ENCODE data around the gene TENM4. TPM values are rescaled to one million over a fixed set of nuclear protein-coding genes. Genes with fewer than 3 reads are reported as not detected.

Gene TENM4
- polyA plus RNA-seq, 1 of the 3 experiments (the other 2 are of a cell fraction) = 16.7 TPM

DNA sequence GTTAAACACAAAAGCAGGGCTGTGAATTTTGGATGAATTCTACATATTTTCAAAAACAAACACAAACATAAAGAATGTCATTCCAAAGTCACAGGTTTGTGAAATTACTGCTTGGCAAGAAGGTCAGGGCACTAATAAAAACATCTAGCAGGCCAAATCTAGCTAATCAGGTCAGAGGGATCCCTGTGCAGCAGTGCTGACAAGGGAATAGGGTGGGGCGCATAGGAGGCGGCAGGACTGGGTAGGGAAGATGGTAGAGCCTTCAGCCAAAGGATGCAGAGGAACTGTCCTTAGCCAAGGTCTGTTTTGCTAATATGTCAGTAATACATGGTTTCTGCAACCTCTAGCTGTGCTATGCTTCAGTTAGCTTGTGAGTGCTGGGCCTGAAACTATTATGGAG, 396.6 kb downstream of the TENM4 start:
- Histone ChIP-seq H3K27ac (ENCODE audit: low read depth in 2 of 2, low read length in 1 of 2) (peak overlapping the region in 1 of 2 experiments; percentile 96; a peak in 2 of 4 replicates), H3K4me3 (ENCODE audit: low read depth in 2 of 2, low read length in 1 of 2) (no peak overlapping the region), H2AFZ (ENCODE audit: low read depth) (no peak overlapping the region), H3K9me2 (no peaks in the 10 kb centered on the region), H3K4me1 (ENCODE audit: control insufficient read depth in 1 of 2, insufficient read depth in 2 of 2, low read depth in 1 of 2, low read length in 1 of 2) (peaks cover 11 to 53% of the 10 kb centered on the region in 2 experiments; a peak in 3 of 4 replicates), H3K79me2 (ENCODE audit: insufficient read depth) (no peaks in the 10 kb centered on the region), H3K36me3 (replicated peaks in 1 of 2; ENCODE audit: control insufficient read depth in 1 of 2, insufficient read depth in 2 of 2, low read length in 1 of 2) (no peaks in the 10 kb centered on the region), H3K9me3 (no peaks in the 10 kb centered on the region), H3K9ac (no peak overlapping the region), H4K20me1 (ENCODE audit: insufficient read depth) (no peaks in the 10 kb centered on the region), H3K4me2 (no peak overlapping the region), H3K27me3 (ENCODE audit: insufficient read depth) (no peaks in the 10 kb centered on the region), H3F3A (replicated peaks; ENCODE audit: insufficient read depth) (no peaks in the 10 kb centered on the region)
- TF ChIP-seq GABPA (IDR thresholded peaks at IDR 0.05; ENCODE audit: low read depth) = no peak
- TF ChIP-seq RFX5 (IDR thresholded peaks at IDR 0.05; ENCODE audit: low read length) = no peak
- TF ChIP-seq RCOR1 (IDR thresholded peaks at IDR 0.05; ENCODE audit: low read length) = no peak
- no peak for TF ChIP-seq FOXM1 (IDR thresholded peaks at IDR 0.05; ENCODE audit: low read depth)
- TF ChIP-seq SMC3 (IDR thresholded peaks at IDR 0.05; ENCODE audit: low read depth, low read length) = no peak
- no peak for TF ChIP-seq FOSL2 (IDR thresholded peaks at IDR 0.05; ENCODE audit: borderline replicate concordance, low read depth)
- TF ChIP-seq, protein P1, sequence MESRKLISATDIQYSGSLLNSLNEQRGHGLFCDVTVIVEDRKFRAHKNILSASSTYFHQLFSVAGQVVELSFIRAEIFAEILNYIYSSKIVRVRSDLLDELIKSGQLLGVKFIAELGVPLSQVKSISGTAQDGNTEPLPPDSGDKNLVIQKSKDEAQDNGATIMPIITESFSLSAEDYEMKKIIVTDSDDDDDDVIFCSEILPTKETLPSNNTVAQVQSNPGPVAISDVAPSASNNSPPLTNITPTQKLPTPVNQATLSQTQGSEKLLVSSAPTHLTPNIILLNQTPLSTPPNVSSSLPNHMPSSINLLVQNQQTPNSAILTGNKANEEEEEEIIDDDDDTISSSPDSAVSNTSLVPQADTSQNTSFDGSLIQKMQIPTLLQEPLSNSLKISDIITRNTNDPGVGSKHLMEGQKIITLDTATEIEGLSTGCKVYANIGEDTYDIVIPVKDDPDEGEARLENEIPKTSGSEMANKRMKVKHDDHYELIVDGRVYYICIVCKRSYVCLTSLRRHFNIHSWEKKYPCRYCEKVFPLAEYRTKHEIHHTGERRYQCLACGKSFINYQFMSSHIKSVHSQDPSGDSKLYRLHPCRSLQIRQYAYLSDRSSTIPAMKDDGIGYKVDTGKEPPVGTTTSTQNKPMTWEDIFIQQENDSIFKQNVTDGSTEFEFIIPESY (IDR thresholded peaks at IDR 0.05; ENCODE audit: borderline replicate concordance, low read depth) = no peak
- TF ChIP-seq NFIC (IDR thresholded peaks at IDR 0.05; ENCODE audit: borderline replicate concordance) = no peak
- no peak for TF ChIP-seq MXI1 (IDR thresholded peaks at IDR 0.05; ENCODE audit: low read depth, low read length)
- no peak for TF ChIP-seq RAD21 (IDR thresholded peaks at IDR 0.05; ENCODE audit: low read length)
- no peak for TF ChIP-seq TEAD4 (IDR thresholded peaks at IDR 0.05; ENCODE audit: borderline replicate concordance, insufficient read depth)
- ChIA-PET CTCF (interaction anchor here (1.1 to 1.9 kb wide), 2 partner anchors 65 to 84 kb away, joined by 3 to 5 read pairs; no protein-coding TSS in a partner anchor), POLR2A (no interaction called here)
- 95% methylated on average over 2 of the region's 2 CpGs for WGBS (ENCODE audit: low lambda C conversion rate)
- DNase-seq = no peak

DNA sequence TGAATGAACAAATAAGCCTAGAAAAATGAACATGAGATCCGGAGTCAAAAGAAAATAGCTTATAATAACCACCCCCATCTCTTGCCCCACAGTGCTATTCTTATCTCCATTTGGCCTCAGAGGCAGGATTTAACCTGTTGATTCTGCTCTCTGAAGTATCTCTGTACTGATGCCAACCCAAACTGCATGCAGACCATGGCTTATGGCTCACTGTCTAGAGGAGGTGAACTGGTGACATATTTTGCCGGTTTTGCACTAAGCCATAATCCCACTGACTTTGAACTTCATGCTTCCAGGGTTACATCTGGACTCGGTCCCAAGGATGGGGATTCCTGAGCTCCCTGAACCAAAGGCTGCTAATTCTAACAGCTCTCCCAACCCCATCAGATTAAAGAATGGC, 397.1 kb downstream of the TENM4 start:
- no peaks in the 10 kb centered on the region for H3K27me3 ChIP-seq (ENCODE audit: insufficient read depth)
- peaks cover 11 to 57% of the 10 kb centered on the region in 2 experiments; a peak in 3 of 4 replicates for H3K4me1 ChIP-seq (ENCODE audit: control insufficient read depth in 1 of 2, insufficient read depth in 2 of 2, low read depth in 1 of 2, low read length in 1 of 2)
- H3F3A ChIP-seq (replicated peaks; ENCODE audit: insufficient read depth) = no peaks in the 10 kb centered on the region
- no peaks in the 10 kb centered on the region for H4K20me1 ChIP-seq (ENCODE audit: insufficient read depth)
- no peaks in the 10 kb centered on the region for H3K79me2 ChIP-seq (ENCODE audit: insufficient read depth)
- no peak overlapping the region for H3K9ac ChIP-seq
- 79% methylated on average over 3 of the region's 3 CpGs for WGBS (ENCODE audit: low lambda C conversion rate)
- ChIA-PET CTCF (interaction anchor here (0.8 to 1.9 kb wide), 3 partner anchors 64 to 397 kb away, joined by 3 to 5 read pairs (median 3); no protein-coding TSS in a partner anchor), POLR2A (interaction anchor here (1.7 kb wide), 1 partner anchor 25 kb away, joined by 4 read pairs; no protein-coding TSS in a partner anchor)
- H3K4me3 ChIP-seq (ENCODE audit: low read depth in 2 of 2, low read length in 1 of 2) = no peak overlapping the region
- H2AFZ ChIP-seq (ENCODE audit: low read depth) = no peak overlapping the region
- DNase-seq = no peak
- no peaks in the 10 kb centered on the region for H3K9me3 ChIP-seq
- H3K27ac ChIP-seq (ENCODE audit: low read depth in 2 of 2, low read length in 1 of 2) = peak overlapping the region in 1 of 2 experiments; percentile 96; a peak in 2 of 4 replicates
- no peak overlapping the region for H3K4me2 ChIP-seq
- TF ChIP-seq MXI1 (IDR thresholded peaks at IDR 0.05; ENCODE audit: low read depth, low read length) = no peak
- TF ChIP-seq POLR2AphosphoS5 (IDR thresholded peaks at IDR 0.05; ENCODE audit: low read depth, low read length) = no peak
- TF ChIP-seq FOXM1 (IDR thresholded peaks at IDR 0.05; ENCODE audit: low read depth) = no peak
- TF ChIP-seq, protein P2, sequence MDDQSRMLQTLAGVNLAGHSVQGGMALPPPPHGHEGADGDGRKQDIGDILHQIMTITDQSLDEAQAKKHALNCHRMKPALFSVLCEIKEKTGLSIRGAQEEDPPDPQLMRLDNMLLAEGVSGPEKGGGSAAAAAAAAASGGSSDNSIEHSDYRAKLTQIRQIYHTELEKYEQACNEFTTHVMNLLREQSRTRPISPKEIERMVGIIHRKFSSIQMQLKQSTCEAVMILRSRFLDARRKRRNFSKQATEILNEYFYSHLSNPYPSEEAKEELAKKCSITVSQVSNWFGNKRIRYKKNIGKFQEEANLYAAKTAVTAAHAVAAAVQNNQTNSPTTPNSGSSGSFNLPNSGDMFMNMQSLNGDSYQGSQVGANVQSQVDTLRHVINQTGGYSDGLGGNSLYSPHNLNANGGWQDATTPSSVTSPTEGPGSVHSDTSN (IDR thresholded peaks at IDR 0.05) = no peak
- TF ChIP-seq YY1 (IDR thresholded peaks at IDR 0.05; ENCODE audit: low read depth) = no peak
- no peak for TF ChIP-seq FOSL2 (IDR thresholded peaks at IDR 0.05; ENCODE audit: borderline replicate concordance, low read depth)
- no peaks in the 10 kb centered on the region for H3K9me2 ChIP-seq
- H3K36me3 ChIP-seq (replicated peaks in 1 of 2; ENCODE audit: control insufficient read depth in 1 of 2, insufficient read depth in 2 of 2, low read length in 1 of 2) = no peaks in the 10 kb centered on the region

Data from SK-N-SH (cell line).